GM18505 (cell line): ENCODE results near the gene MACROD2.

Source experiments
- ATAC-seq: cut with Tn5 transposase; IDR thresholded peaks from one replicate; pipeline ENCODE4 v1.9.1; 2021; ENCODE audit not compliant: unreplicated experiment
- POLR2A ChIP-seq: IDR thresholded peaks from 4 replicates; pipeline ENCODE4 v1.6.1; 2011; ENCODE audit warnings: borderline replicate concordance; ENCODE audit not compliant: insufficient read depth, insufficient read length; ENCODE audit errors: extremely low read depth

MACROD2 gene

GRCh38 chr20:14288341-14289330 lies 293.3 kb downstream of the MACROD2 start:
- ATAC-seq, result no peak
- no peak for TF ChIP-seq POLR2A

GRCh38 chr20:14291502-14291901 lies 296.2 kb downstream of the MACROD2 start:
- TF ChIP-seq POLR2A, result no peak
- no peak for ATAC-seq

GRCh38 chr20:14295238-14295637 lies 299.9 kb downstream of the MACROD2 start:
- no peak for TF ChIP-seq POLR2A
- no peak for ATAC-seq

- no peak for TF ChIP-seq POLR2A
- no peak for ATAC-seq
Measured at GRCh38 chr20:14295770-14296309, 300.5 kb downstream of the MACROD2 start.

GRCh38 chr20:14299831-14300230 lies 304.5 kb downstream of the MACROD2 start:
- TF ChIP-seq POLR2A, result no peak
- no peak for ATAC-seq

GRCh38 chr20:14303106-14303505 lies 307.8 kb downstream of the MACROD2 start:
- TF ChIP-seq POLR2A, result no peak
- ATAC-seq, result no peak

- no peak for TF ChIP-seq POLR2A
- no peak for ATAC-seq
Measured at GRCh38 chr20:14303651-14304050, 308.3 kb downstream of the MACROD2 start.

- no peak for ATAC-seq
- TF ChIP-seq POLR2A, result no peak
Measured at GRCh38 chr20:14304472-14304871, 309.2 kb downstream of the MACROD2 start.

- TF ChIP-seq POLR2A, result no peak
- no peak for ATAC-seq
Measured at GRCh38 chr20:14307956-14308355, 312.6 kb downstream of the MACROD2 start.

GRCh38 chr20:14310977-14311627 lies 315.8 kb downstream of the MACROD2 start:
- TF ChIP-seq POLR2A, result no peak
- no peak for ATAC-seq

- ATAC-seq, result no peak
Measured at GRCh38 chr20:14312001-14312400, 316.7 kb downstream of the MACROD2 start.

GRCh38 chr20:14313341-14314020 lies 318.2 kb downstream of the MACROD2 start:
- TF ChIP-seq POLR2A, result no peak
- ATAC-seq, result no peak

More at GRCh38 chr20:14312001-14312400, 316.7 kb downstream of the MACROD2 start:
- no peak for TF ChIP-seq POLR2A

- no peak for ATAC-seq
- no peak for TF ChIP-seq POLR2A
Measured at GRCh38 chr20:14319704-14320103, 324.4 kb downstream of the MACROD2 start.

- ATAC-seq, result no peak
- no peak for TF ChIP-seq POLR2A
Measured at GRCh38 chr20:14331646-14332045, 336.3 kb downstream of the MACROD2 start.

- TF ChIP-seq POLR2A, result no peak
- ATAC-seq, result no peak
Measured at GRCh38 chr20:14332866-14333265, 337.6 kb downstream of the MACROD2 start.
